GM03348 (cell line): ENCODE results near the gene MCC.
"Not testable (repeated sequence)": the region's sequence is repeated elsewhere in the genome, so short reads cannot be mapped to it uniquely, and the experiment has no call there.

Source experiments
- DNase-seq: peaks from one replicate; pipeline ENCODE4 v3.0.0; 2012; ENCODE audit warnings: low spot score

The MCC gene

GRCh38 chr5:113081091-113081839 lies 407.0 kb downstream of the MCC start:
- no peak for DNase-seq

- not testable (repeated sequence) for DNase-seq
These were observed 411.6 kb downstream of the MCC start for GRCh38 chr5:113076649-113077048.

- DNase-seq, result no peak
These were observed 413.2 kb downstream of the MCC start for GRCh38 chr5:113075019-113075418.

- DNase-seq, result not testable (repeated sequence)
These were observed 414.6 kb downstream of the MCC start for GRCh38 chr5:113073629-113074034.

GRCh38 chr5:113071401-113071800 lies 416.9 kb downstream of the MCC start:
- no peak for DNase-seq

- DNase-seq, result no peak
These were observed 417.4 kb downstream of the MCC start for GRCh38 chr5:113070901-113071300.

- peak; percentile 35 for DNase-seq
These were observed 419.7 kb downstream of the MCC start for GRCh38 chr5:113068559-113068958.

- no peak for DNase-seq
These were observed 420.5 kb downstream of the MCC start for GRCh38 chr5:113067635-113068344.

GRCh38 chr5:113065626-113066025 lies 422.6 kb downstream of the MCC start:
- DNase-seq, result no peak

GRCh38 chr5:113064806-113065205 lies 423.4 kb downstream of the MCC start:
- no peak for DNase-seq

GRCh38 chr5:113063927-113064326 lies 424.3 kb downstream of the MCC start:
- no peak for DNase-seq

GRCh38 chr5:113062869-113063508 lies 425.3 kb downstream of the MCC start:
- no peak for DNase-seq

GRCh38 chr5:113061846-113062780 lies 426.1 kb downstream of the MCC start:
- peak; percentile 81 for DNase-seq

- no peak for DNase-seq
These were observed 427.7 kb downstream of the MCC start for GRCh38 chr5:113060408-113061025.

GRCh38 chr5:113059232-113060040 lies 428.8 kb downstream of the MCC start:
- peak; percentile 82 for DNase-seq

GRCh38 chr5:113058706-113059226 lies 429.5 kb downstream of the MCC start:
- DNase-seq, result no peak

- DNase-seq, result no peak
These were observed 430.0 kb downstream of the MCC start for GRCh38 chr5:113058269-113058668.

GRCh38 chr5:113057557-113057984 lies 430.7 kb downstream of the MCC start:
- no peak for DNase-seq

GRCh38 chr5:113056988-113057387 lies 431.3 kb downstream of the MCC start:
- DNase-seq, result no peak

- no peak for DNase-seq
These were observed 433.4 kb downstream of the MCC start for GRCh38 chr5:113054899-113055298.
